GM04504 (cell line): ENCODE measurements around the gene MORF4L1.

ENCODE experiments used
- DNase-seq: peaks from one replicate; pipeline ENCODE4 v3.0.0-alpha.2; 2012; ENCODE audit warnings: low read depth

Gene MORF4L1

GRCh38 chr15:78946493-78946892 is 73.8 kb downstream of the MORF4L1 start:
- DNase-seq: no peak

DNA sequence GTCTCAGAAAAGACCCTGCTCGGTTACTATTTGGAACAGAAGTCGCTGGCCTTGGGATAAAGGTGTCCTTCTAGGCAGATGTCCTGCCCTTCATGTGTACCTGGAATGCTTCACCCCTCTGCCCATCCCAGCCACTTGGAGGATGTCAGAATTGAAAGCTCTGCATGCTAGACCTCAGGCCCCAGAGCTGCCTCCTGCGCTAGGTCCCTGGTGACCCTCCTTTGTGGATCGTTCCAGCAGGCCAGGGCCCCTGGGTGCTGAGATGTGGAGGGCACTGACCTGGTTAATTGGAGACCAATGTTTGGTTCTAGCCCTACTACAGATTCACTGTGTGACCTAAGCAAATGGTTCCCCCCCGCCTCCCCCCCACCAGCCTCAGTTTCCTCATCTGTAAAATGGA is 74.8 kb downstream of the MORF4L1 start:
- DNase-seq: no peak
